Left renal pelvis (tissue), 4 donors: ENCODE results near the gene ANKRD13B. TPM values are rescaled to one million over a fixed set of nuclear protein-coding genes. Genes with fewer than 3 reads are reported as not detected.

Experiments used
- DNase-seq, 4 donors: peaks; one replicate each; pipeline ENCODE4 v3.0.0-alpha.2; 2013; ENCODE audit warnings: low read depth in 4 of 4, low spot score in 3 of 4
- polyA plus RNA-seq, 4 donors: library from polyadenylated mRNA; unstranded; fragments of 120-200 nt; gene quantifications; one replicate each; pipeline ENCODE4 v1.2.1, GENCODE V29; 2013; ENCODE audit not compliant: insufficient read length in 4 of 4

The ANKRD13B gene
- polyA plus RNA-seq, 4 donors = 8.7 to 30.4 (median 14.0) TPM

GRCh38 chr17:29568331-29569244 is 24.3 kb upstream of the ANKRD13B start, which contains the start of gene TP53I13:
TSS of gene TP53I13 (plus strand) at chr17:29568701. CDS start at chr17:29568759, 58 bp downstream.
- peak in 1 of 4 donors; percentile 68 for DNase-seq

DNA sequence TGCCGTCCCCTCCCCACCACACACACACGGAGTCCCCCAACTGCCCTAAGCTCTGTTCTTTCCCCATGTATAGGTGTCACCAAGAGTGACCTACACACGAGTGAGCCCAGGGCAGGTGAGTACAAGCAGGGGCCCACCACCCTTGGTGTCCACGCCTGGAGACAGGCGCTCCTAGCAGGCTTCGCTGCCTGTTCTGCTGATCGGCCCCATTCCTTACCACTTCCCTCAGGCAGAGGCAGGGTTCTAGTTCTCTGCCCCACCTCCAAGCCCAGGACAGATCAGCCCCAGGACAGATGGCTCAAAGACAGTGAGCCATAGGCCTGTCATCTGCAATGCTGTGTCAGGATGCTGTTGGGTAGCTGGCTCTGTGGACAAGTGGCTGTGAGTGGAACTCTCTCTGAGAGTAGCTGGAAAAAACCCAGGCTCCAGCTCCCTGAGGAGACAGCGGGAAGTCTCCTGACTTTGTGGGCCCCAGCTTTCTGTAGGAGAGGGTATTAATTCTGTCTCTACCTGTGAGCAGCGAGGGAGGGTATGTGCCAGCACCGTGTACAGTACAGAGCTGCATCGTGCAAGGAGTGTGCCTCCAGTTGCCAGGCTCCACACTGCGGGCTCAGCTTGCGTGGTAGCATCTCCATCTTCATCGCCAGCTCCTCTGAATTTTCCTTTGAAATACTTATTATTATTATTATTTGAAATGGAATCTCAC is 23.5 kb upstream of the ANKRD13B start:
- no peak for DNase-seq

GRCh38 chr17:29570521-29570920 is 22.4 kb upstream of the ANKRD13B start:
- no peak for DNase-seq

- DNase-seq = no peak
These were observed 21.4 kb upstream of the ANKRD13B start for GRCh38 chr17:29571486-29571882.

DNA sequence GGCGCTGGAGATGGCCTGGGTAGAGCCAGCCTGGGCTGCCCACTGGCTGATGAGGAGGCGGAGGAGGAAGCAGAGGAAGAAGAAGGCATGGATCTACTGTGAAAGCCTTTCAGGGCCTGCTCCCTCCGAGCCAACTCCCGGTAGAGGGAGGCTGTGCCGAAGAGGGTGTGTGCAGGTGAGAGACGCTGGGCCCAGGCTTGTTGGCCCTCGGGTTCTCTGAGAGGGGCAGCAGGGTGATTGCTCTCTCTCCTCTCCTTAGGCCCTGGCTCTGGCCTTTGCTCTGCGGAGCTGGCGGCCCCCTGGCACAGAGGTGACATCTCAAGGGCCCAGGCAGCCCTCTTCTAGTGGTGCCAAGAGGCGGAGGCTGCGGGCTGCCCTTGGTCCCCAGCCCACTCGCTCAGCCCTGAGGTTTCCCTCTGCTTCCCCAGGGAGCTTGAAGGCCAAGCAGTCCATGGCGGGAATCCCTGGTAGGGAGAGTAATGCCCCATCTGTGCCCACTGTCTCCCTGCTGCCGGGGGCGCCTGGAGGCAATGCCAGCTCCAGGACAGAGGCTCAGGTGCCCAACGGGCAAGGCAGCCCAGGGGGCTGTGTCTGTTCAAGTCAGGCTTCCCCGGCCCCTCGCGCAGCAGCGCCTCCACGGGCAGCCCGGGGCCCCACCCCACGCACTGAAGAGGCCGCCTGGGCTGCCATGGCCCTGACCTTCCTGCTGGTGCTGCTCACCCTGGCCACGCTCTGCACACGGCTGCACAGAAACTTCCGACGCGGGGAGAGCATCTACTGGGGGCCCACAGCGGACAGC is 20.9 kb upstream of the ANKRD13B start:
- DNase-seq = no peak

- no peak for DNase-seq
These were observed 20.0 kb upstream of the ANKRD13B start for GRCh38 chr17:29572691-29573557.

DNA sequence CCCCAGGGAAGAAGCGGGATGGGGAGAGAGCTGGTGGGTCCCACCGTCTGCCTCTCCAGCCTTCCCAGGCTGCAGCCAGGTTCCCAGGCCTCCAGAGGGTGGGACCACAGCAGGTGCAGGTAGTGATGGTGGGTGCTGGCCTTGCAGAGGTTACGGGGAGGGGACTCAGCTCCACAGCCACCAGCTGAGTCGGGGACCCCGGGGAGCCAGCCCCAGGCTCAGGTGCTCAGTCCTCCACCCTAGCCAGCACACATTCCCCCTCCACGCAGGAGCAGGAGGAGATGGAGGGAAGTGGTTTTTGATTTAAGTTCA is 19.4 kb upstream of the ANKRD13B start:
- DNase-seq = no peak

- DNase-seq = no peak
These were observed 18.8 kb upstream of the ANKRD13B start for GRCh38 chr17:29573871-29574731.

DNA sequence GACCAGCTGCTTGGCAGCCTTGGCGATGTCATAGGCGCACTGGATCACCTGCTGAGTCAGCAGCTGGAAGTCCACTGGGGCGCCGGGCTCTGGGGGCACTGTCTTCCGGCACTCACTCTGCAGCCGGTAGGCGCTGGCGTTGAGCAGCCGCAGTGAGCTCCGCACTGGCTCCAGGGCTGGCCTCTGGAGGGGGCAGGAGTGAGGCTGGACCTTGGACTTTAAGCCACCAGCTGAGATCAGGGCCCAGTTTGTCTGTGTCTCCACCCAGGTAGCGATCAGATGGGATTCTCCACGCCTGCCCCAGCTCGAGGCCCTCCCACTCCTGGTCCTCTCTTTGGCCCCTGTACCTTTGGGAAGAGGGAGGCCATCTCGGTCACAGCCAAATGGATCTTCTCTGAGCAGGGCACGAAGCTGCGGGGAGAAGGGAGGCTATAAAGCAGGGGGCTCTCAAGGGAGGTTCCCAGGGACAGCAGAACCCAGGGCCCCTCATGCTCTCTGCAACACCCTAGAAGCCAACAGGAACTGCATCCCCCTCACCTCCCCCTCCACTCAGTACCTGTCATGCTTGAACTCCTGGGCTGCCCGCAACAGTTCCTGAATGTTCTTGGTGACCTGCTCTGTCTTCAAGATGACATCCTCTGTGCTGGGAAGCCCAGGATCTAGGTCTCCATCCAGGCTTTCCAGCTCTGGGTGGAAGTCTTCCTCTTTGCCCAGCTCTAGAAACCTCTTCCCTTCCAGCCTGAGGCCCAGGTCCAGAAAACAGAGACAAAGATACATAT is 18.0 kb upstream of the ANKRD13B start:
- DNase-seq = no peak

- no peak for DNase-seq
These were observed 17.3 kb upstream of the ANKRD13B start for GRCh38 chr17:29575511-29576213.

GRCh38 chr17:29576214-29577000 is 16.5 kb upstream of the ANKRD13B start:
- DNase-seq = no peak

DNA sequence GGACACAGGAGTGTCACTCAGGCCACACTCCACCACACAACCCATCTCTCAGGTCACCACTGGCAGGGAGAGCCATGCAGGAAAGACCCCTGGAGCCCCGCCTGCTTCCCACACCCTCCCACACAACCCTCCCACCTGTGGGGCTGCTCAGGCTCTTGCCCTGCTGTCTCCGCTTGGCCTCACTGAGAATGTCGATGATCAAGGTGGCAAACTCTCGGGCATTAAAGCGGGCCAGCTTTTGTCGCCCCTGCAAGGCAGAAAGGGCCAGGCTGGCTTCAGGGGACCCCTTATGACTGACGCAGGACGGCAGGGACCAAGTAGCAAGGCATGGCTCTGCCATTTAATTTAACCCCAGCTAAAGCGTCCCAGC is 15.9 kb upstream of the ANKRD13B start:
- DNase-seq = no peak

GRCh38 chr17:29577385-29578211 is 15.3 kb upstream of the ANKRD13B start:
- no peak for DNase-seq

DNA sequence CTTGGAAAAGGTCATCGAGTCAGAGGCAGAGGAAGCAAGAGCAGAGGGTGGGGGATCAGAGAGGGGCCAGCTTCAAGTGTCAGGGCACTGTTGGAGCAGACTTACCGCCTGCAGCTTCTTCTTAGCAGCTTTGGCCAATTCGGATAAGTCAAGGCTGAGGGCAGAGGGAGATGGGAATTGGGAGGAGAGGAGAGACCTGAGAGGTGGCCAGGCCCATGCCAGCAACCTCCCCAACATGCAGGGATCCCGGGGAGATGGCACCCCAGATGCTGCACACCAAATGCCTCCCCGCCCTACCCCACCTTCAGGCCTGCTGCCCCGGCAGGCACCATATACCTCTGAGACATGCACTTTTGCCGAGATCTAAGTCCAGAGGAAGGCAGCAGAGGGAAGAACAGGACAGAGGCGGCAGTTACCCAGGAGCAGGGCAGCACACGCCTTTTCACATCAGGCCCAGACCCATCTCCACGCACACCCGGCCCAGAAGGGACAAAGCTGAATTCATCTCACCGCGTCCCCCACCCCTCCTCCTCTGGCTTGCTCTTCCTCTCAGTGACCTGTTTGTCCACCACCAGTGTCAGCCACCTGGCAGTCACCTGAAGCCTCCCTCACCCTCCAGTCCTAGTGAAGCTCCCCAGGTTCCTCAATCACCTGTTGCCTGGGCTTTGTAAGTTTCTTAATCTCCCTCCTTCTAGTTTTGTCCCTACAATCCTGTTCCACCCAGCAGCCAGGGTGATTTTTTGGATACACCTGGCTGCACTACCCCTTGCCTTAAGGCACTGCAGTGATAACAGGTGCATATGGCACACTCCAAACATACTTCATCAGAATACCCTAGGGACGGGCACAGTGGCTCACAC is 14.1 kb upstream of the ANKRD13B start:
- no peak for DNase-seq
